ENCODE data around the gene CD164L2.
"Not testable (repeated sequence)": the region's sequence is repeated elsewhere in the genome, so short reads cannot be mapped to it uniquely, and the experiment has no call there.

The CD164L2 gene

DNA sequence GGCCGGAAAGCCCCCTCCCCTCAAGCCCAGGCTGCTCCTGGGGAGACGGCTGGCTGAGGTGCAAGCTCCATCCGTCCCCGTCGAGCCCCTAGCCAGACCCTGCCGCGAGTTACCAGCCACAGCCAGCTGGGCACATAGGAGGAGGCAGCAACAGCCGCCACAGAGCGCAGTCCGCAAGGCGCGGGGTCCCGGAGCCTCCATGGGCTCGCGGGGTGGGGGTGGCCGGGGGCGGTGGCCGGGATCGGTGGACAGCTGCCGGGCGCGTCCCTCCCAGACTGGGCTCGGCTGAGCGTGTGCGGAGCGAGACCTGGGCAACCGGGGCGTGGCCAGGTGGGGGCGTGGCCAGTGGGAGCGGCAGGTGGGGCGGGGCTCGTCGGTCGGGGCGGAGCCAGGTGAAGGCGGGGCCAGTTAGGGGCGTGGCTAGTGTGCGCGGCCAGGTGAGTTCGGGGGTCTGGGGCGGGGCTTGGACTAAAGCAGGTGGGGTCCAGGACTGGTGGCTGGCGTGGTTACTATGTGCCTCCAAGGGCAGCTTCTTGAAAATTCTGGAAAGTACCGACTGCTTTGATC lies at the start of gene CD164L2:
TSS of gene CD164L2 (minus strand) at position 295 of the 567 bp plus-strand sequence. CDS start at position 201, 94 bp downstream.
- peak in 1 of 3 experiments; percentile 30 for DNase-seq (ENCODE audit: low read depth in 3 of 3)

DNA sequence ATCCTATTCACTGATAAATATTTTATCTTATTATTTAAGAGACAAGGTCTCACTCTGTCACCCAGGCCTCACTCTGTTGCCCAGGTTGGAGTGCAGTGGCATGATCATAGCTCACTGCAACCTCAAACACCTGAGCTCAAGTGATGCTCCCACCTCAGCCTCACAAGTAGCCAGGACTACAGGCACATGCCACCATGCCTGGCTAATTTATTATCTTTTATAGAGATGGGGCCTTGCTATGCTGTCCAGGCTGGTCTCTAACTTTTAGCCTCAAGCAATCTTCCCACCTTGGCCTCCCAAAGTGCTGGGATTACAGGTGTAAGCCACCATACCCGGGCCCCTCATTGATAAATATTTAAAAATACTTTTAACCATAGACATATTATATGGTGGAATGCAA lies 49.6 kb upstream of the CD164L2 start:
- DNase-seq (ENCODE audit: low read depth in 3 of 3), result not testable (repeated sequence)

DNA sequence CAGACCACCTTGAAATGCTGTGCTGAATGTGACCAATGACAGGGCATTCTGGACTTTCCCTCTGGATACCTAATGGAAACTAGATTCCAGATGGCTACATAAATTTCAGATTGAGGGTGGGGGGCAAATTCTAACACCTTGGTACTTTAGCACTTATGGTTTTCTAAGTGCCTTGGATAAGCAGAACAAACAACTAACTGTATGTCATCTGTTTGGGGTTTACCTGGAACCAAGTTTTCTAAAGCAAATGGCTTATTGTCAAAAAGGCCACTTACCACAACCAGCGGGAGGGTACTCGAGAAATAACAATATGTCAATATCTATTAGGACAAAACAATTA lies 48.4 kb upstream of the CD164L2 start:
- no peak for DNase-seq (ENCODE audit: low read depth in 3 of 3)

DNA sequence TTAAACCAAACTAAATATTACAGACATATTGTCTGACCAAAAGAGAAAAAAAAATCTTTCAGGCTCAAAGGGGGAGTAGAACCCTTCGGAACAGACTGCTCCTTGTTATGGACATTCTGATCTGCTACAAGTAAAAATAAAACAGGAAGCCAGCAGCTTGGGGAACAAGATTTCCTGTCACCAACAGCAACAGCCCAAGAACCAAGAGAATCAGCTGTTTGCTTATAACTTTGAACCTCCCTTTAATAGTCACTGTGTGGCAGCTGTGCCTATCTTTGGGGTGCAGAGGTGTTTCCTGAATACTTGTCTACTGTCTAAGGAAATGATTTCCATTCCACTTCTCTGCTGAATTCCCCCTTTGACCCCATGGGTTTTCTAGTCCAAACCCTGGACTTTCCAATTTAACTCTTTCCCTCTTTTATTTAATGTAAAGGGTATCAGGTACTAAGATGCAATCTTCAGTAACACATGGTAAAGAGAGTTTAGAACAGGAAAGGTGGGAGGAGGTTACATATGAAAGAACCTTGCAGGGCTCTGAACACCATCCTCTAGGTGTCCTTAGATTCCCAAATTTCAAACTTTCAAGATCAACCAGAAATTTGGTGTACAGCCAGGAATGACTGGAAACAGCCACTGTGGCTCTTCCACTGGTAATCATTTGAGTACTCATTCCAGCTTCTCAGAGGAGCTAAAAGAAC lies 47.9 kb upstream of the CD164L2 start:
- DNase-seq (ENCODE audit: low read depth in 3 of 3), result no peak

- no peak for DNase-seq (ENCODE audit: low read depth in 3 of 3)
Measured at GRCh38 chr1:27429029-27429425, 45.9 kb upstream of the CD164L2 start.

DNA sequence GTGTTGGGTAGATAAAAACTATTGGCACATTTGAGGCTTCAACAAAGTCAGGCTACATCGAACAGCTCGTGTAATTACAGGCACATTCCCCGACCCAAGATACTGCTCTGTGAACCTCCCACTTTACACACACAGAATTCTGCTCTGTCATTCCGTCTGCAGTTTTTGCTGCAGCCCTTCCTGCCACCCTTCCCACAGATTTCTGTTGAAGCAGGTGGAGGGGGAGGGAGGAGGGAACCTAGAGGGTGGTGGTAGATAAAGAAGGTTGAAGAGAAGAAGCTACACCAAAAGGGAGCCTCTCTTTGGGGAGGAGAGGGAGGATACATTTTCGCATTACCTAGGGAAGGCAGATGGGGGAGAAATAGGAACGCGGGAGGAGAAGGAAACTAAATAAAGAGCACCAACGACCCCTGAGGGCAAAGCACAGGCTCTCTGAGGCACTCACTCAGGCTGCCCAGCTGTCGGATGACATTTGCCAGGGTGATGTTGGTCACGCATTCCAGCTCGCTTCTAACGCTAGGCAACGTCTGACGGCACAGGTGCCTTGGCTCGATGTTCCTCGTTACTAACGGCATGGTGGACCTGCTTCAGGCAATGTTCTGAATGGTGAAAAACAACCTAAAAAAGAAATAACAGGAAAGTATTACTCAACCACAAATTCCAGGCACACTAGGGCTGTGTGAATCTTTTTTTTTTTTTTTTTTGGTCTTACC lies 45.3 kb upstream of the CD164L2 start:
- DNase-seq (ENCODE audit: low read depth in 3 of 3), result peak in 1 of 3 experiments; percentile 23

GRCh38 chr1:27427816-27428315 lies 44.7 kb upstream of the CD164L2 start:
- no peak for DNase-seq (ENCODE audit: low read depth in 3 of 3)

DNA sequence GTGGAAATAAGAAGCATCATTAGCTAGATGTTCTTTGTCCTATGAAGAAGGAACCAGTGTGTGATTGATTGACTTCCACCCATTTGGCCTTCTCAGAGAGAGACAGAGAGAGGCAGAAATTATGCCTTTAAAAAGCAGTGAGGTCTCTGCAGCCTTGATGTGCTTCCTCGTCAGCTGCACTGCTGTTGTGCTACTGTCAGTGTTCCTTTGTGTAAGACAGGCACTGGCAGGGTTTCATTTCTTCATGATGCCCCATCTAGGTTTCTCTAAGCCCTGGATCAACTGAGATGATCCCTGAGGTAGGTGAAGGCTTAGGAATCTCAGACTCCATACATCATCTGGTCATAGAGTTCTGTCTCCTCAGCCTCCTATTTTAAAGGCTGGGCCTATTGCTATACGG lies 44.2 kb upstream of the CD164L2 start:
- DNase-seq (ENCODE audit: low read depth in 3 of 3), result no peak

- no peak for DNase-seq (ENCODE audit: low read depth in 3 of 3)
Measured at GRCh38 chr1:27423709-27424108, 40.6 kb upstream of the CD164L2 start.

DNA sequence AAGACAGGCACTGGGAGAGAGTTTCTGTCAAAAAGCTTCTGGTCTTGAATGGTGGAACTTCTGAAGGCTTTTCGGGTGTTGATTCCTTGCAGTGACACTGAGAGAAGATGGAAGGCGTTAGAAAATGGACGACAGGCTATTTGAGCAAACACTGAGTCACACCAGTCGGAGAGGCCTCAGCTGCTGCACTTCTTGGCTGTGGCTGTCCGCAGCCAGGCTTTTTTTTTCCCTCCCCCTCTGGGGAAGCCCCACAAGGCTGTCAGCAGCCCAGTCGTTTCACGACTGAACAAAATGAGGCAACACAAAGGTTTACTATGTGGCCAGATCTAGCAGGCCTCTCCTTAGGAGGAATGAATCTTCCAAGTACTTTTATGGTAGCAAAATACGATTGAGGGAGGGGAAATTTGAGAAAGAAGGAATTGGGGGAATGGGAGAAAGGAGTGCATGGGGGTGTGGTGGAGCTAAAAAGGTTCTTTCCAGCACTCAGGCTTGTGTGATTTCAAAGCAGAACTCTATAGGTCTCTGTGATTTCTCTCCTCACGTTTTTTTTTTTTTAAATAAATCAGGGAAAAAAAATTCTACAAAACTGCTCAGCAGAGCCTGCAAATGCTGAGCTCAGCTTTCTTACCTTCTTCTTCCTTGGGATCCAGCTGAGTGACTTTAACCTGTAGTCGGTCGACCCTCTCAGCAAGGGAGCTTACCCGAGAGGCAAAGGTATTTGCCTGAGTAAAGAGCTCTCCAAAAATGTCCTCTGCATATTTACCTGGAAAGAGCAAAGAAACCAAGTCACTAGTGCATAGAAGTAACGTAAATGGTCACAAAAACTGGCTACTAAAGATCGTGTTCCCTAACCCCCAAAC lies 35.4 kb upstream of the CD164L2 start:
- DNase-seq (ENCODE audit: low read depth in 3 of 3), result peak in 2 of 3 experiments; percentile 30 to 56

DNA sequence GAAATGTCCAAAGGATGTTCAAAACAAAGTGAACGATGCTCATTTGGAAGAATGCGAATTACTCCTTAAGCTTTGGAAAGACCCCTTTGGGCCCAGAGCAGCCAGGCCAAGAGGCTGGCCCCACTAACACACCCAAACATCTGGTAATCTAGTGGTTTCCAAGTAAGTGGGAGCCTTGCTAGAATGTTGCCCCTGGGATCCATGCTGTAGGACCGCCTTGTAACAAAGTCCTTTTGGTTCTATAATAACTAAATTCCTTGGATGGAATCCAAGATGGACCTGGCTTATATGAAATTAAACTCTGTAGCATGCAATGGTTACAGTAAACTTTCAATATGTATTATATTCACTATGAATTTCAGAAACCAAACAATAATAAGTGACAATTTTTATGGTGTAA lies 34.6 kb upstream of the CD164L2 start:
- no peak for DNase-seq (ENCODE audit: low read depth in 3 of 3)

DNA sequence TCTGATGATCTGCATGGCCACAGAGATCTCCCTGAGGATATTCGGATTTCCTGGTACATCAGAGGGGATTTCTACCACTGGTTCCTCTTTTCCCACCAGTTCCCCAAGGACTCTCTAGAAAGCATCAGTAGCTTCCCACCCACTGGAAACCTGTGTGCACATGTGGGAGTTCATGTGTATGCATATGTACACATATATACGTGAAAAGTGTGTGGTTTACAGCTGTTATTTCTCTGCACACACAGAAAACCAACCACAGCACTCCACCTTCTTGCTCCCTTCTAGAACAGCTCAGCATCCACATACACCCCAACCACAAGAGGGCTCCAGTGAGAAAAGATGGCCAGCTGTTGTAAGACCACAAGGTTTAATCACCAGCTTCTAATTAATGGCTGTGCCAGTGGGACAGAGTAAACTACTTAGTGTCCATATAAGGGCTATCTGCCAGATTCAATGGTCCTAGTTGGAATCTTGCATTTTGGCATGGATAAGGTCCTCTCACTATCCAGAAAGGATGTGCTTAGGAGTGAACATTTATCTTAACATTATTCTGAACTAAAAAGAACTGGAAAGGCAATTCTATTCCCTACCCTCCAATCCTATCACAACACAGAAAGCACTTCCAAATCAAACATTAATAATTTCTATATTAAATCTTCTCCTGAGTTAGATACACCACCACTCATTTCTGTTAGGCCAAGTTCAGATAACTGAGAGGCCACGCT lies 33.4 kb upstream of the CD164L2 start:
- peak in 2 of 3 experiments; percentile 34 to 54 for DNase-seq (ENCODE audit: low read depth in 3 of 3)

GRCh38 chr1:27414091-27414490 lies 31.0 kb upstream of the CD164L2 start:
- no peak for DNase-seq (ENCODE audit: low read depth in 3 of 3)

DNA sequence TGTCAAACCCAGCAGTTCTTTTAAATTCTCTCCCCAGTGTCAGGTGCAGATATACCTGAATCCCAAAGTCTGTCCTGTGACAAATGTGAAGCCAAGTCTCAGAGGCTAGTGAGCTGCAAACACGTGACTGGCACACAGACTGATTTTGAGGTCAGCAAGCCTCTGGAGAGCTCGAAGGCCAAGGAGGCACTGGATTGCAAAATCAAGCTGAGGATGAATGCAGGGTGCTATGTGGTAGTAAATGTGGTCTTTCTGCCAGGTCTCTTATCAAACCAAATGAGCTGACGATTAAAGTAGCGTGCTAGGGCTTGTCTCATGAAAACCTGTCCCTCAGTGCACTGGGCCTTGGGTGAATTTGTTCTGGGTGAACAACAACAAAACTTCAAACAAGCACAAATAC lies 29.9 kb upstream of the CD164L2 start:
- DNase-seq (ENCODE audit: low read depth in 3 of 3), result no peak

GRCh38 chr1:27412502-27412901 lies 29.4 kb upstream of the CD164L2 start:
- no peak for DNase-seq (ENCODE audit: low read depth in 3 of 3)

DNA sequence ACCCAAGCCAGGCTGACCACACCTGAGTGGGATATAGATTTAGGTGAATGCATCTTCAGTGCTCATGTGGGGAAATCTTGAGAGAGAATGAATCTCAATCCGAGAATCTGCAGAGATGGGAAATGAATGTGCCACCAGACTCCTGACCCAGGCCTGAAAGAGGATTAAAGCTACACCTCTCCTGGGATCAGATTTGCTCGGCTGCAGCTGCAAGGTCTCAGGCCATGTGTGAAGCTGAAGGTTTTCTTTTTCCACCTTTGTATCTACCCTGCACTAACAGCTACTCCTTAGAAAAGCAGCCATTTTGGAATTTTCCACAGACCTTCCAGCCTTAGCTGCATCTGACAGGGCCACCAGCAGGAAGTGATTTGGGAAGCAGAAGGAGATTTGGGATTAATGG lies 27.6 kb upstream of the CD164L2 start:
- no peak for DNase-seq (ENCODE audit: low read depth in 3 of 3)

DNA sequence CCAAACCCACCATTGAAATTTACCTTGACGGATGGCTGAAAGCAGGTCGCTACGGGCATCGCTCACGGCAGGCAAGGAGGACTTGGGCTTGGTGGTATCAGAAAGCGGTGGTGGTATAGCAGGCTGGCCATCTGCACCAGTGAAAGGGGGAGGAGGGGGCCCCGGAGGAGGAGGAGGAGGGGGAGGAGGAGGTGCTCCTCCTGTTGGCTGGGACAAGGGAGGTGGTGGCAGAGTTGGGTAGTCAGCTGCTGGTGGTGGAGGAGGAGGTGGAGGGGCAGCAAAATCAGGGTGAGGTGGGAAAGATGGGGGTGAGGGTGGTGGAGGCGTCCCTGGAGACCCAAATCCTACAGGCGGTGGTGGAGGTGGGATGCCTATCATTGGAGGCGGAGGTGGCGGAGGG lies 26.5 kb upstream of the CD164L2 start:
- no peak for DNase-seq (ENCODE audit: low read depth in 3 of 3)

GRCh38 chr1:27408151-27408550 lies 25.0 kb upstream of the CD164L2 start:
- DNase-seq (ENCODE audit: low read depth in 3 of 3), result no peak

GRCh38 chr1:27406791-27407190 lies 23.7 kb upstream of the CD164L2 start:
- DNase-seq (ENCODE audit: low read depth in 3 of 3), result not testable (repeated sequence)

DNA sequence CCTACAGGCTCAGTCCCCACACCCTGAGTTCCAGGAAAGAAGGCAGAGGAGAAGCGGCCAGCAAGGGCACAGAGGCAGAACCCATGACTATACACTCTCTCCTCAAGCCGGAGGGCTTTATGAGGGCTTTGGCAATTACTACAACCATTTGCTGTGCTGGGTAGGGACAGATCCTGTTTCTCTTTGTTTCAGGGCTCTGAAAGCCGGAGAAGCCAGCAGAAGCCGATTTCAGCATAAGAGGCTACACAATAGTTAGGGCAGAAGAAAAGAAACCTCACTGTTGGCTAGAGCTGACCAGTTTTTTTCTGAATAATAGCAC lies 23.2 kb upstream of the CD164L2 start:
- DNase-seq (ENCODE audit: low read depth in 3 of 3), result no peak

DNA sequence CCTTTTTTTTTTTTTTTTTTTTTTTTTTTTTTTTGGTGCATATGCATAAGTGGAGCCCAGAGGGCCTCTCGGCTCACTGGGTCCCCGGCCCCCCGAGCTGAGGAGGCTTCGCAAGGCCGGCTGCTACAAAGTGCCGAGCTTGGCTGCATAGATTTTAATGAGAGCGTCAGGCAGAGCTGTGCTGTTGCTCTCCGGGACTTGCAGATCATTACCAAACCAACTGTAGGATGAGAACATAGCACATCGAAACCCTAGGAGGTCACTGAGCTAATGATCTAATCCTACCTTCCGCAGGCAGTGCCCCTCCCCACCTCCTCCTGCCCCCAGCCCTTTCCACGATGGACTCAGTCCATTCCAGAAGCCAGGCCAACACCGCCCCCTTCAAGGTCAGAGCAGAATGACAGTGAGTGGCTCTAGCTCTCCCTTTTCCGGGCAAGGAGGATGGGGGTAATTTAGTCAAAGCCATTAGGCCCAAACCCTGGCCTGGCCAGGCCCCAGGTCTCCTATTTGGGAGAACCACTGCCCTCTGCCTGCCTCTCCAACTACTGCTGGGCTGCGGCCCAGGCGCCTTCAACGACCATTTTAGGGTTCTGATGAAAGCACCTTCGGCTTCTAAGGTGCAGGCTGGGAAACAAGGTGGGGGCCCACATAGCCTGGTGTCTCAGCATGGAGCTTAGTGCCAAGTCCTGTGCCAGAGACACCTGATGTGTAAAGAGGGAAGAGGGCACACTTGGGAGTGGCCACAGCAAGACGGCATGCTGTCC lies 22.6 kb upstream of the CD164L2 start:
- DNase-seq (ENCODE audit: low read depth in 3 of 3), result not testable (repeated sequence)

Measured in stimulated activated CD4-positive, alpha-beta T cell treated with anti-CD3 and anti-CD28 coated beads, TNF-alpha, amount 100 ng/mL, for 24 hours (primary cell).